Coronary artery (tissue), 2 donors: ENCODE results near the gene SLC27A5.
"Not testable (repeated sequence)": the region's sequence is repeated elsewhere in the genome, so short reads cannot be mapped to it uniquely, and the experiment has no call there.

Experiments
- DNase-seq: peaks from one replicate; pipeline ENCODE4 v3.0.0-alpha.2; 2017; ENCODE audit warnings: low spot score
- H3K27ac ChIP-seq, 2 donors: fragments of 200-600 bp; sonication (generic); one replicate each; pipeline ENCODE4 v1.5.1; 2016 to 2019
- H3K4me3 ChIP-seq: fragments of 200-600 bp; sonication (generic); 2 replicates; pipeline ENCODE4 v1.5.1; 2016; ENCODE audit warnings: mild to moderate bottlenecking, moderate library complexity
- CTCF ChIP-seq: fragments of 200-600 bp; sonication (generic); IDR thresholded peaks from one replicate; pipeline ENCODE4 v1.5.1; 2019; ENCODE audit warnings: antibody characterized with exemption

Gene SLC27A5

DNA sequence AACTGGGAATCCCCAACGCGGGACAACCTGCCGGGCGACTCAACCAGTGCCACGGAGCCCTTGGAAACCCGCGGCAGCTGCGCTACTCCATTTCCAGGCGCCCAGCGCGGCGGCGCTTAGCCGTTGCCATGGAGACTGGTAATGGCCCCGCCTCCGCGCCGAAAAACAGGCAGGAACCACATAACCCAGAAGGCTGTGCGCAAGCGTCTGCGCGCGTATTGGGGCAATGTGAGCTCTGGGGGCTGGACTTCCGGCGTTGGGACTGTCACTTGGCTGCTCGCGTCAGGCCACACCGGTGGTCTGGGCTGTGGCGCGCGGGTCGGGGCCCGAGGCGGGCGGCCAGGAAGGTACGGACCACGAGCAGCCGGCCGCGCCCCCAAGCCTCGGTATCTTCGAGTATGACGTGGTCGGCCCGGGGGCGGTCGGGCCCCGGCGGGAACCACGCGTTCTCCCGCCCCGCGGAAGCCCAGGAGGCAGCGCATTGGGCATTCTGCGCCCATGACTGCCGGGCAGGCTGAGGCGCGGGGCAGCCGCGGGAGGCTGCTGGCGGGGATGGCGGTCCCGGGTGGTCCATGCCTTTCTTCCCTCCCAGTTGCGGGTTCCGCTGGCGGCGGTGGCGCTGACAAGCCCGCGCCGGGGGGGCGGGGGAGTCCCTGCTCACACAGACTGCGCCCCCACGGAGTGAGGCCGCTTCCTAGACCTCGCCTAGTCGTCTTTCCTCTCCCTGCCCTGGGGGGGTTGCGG lies 60.3 kb downstream of the SLC27A5 start, which contains the start of gene ZNF324B:
Gene ZNF324B (plus strand): TSS at position 265 of the 744 bp plus-strand sequence. CDS start 2,080 bp downstream, outside the sequence.
- DNase-seq: peak; percentile 98
- no peak for TF ChIP-seq CTCF
- Histone ChIP-seq H3K27ac (peak within 1 kb of the TSS in 1 of 2 donors; percentile 82), H3K4me3 (peak within 1 kb of the TSS; percentile 97)

DNA sequence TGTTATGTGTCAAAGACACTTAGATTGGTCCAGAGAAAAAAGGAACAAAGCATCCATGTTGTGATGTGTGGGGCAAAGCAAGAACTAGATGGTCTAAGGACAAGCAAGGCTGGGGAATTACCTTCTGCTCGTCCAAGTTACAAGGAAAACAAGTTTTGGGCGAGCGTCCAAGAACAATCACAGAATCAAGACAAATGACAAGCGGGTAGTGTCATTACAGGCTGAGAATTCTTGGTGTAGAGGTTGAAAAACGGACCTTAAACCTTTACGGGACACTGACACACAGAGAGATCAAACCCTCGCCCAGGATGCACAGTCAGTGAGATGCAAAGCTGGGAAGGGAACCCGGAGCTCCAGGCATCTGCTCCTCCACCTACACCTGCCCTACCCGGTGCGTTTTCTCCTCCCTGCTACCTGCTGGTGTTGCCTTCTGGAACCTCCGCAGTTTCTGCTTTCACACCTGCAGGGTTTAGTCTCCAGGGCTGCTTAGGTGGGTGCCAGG lies 60.9 kb downstream of the SLC27A5 start:
- DNase-seq: no peak
- no peak overlapping the region for H3K27ac ChIP-seq
- no peak for TF ChIP-seq CTCF
- H3K4me3 ChIP-seq: peak overlapping the region; percentile 97

GRCh38 chr19:58449980-58450379 lies 61.8 kb downstream of the SLC27A5 start:
- H3K4me3 ChIP-seq, DNase-seq, H3K27ac ChIP-seq: not testable (repeated sequence)

DNA sequence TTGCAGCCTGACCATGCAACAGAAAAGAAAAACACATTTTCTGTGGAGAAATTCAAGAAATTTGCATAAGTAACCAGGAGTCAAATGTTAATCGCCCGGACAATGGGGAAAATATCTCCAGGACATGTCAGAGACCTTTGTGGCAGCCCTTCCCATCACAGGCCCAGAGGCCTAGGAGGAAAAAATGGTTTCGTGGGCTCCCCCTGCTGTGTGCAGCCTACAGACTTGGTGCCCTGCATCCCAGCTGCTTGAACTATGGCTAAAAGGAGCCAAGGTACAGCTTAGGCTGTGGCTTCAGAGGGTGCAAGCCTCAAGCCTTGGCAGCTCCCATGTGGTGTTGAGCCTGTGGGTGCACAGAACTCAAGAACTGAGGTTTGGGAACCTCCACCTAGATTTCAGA lies 62.9 kb downstream of the SLC27A5 start:
- DNase-seq: not testable (repeated sequence)

More for the DNA sequence above, 62.9 kb downstream of the SLC27A5 start:
- not testable (repeated sequence) for H3K27ac ChIP-seq, H3K4me3 ChIP-seq
